Ascending aorta (tissue), 2 donors: Measurements from ENCODE around the gene ZNF804A. TPM values are rescaled to one million over a fixed set of nuclear protein-coding genes. Genes with fewer than 3 reads are reported as not detected.

Source experiments
- DNase-seq, 2 donors: peaks; one replicate each; pipeline ENCODE4 v3.0.0-alpha.2; 2019; ENCODE audit warnings: low spot score in 2 of 2
- H3K27ac ChIP-seq, 2 donors: fragments of 200-600 bp; sonication (generic); one replicate each; pipeline ENCODE4 v1.5.1; 2016 to 2017; ENCODE audit warnings: mild to moderate bottlenecking in 1 of 2
- H3K27me3 ChIP-seq: fragments of 200-600 bp; sonication (generic); one replicate; pipeline ENCODE4 v1.5.1; 2017
- H3K36me3 ChIP-seq, 2 donors: fragments of 200-600 bp; sonication (generic); one replicate each; pipeline ENCODE4 v1.5.1; 2016
- H3K4me1 ChIP-seq, 2 donors: fragments of 200-600 bp; sonication (generic); one replicate each; pipeline ENCODE4 v1.5.1; 2016 to 2017; ENCODE audit warnings: mild to moderate bottlenecking in 1 of 2
- H3K4me3 ChIP-seq, 2 donors: fragments of 200-600 bp; sonication (generic); one replicate each; pipeline ENCODE4 v1.5.1; 2016 to 2017; ENCODE audit warnings: mild to moderate bottlenecking in 1 of 2
- H3K9me3 ChIP-seq, 2 donors: fragments of 200-600 bp; sonication (generic); one replicate each; pipeline ENCODE4 v1.5.1; 2016
- intact Hi-C: fragments of 100-400 bp; cut with DNase I; formaldehyde crosslinking; loops from one replicate; pipeline ENCODE4 v1.15.1; 2023
- total RNA-seq: library from RNA; depleted of rRNA; stranded (reverse); fragments of >200 nt; gene quantifications from one replicate; pipeline ENCODE4 v1.1.0, GENCODE V29; 2016
- TF ChIP-seq, protein P1 (sequence below), 3 experiments: fragments of 200-600 bp in 2 of 3; fragments of 450-650 bp in 1 of 3; sonication (generic) in 2 of 3; IDR thresholded peaks; one replicate each; pipeline ENCODE4 v1.5.1; 2016 to 2019; ENCODE audit warnings: antibody characterized with exemption in 3 of 3, mild to moderate bottlenecking in 1 of 3, moderate library complexity in 1 of 3

ZNF804A gene
- total RNA-seq, 1 donor from 2014 or later = not detected

DNA sequence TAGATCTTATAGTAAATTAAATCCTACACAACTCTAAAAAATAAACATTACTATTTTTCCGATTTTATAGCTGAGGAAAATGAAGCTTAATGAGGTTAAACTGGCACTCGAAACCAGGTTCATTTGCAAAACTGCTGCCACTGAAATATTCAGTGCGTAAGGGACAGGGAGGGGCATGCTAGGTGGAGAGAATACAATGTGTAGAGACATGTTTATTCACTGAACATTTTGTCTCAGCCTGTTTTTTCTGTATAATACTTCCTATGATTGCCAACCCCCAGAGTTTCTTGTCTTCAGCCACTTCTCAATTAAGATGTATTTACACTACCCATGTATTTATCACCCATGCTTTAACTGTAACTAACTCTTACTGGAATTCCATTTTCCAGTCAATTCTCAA is 31.6 kb upstream of the ZNF804A start:
- Histone ChIP-seq H3K4me1 (no peaks in the 10 kb centered on the region), H3K9me3 (no peaks in the 10 kb centered on the region), H3K36me3 (no peaks in the 10 kb centered on the region), H3K27me3 (no peaks in the 10 kb centered on the region), H3K27ac (no peak overlapping the region), H3K4me3 (no peak overlapping the region)
- no peak for DNase-seq
- TF ChIP-seq, protein P1, sequence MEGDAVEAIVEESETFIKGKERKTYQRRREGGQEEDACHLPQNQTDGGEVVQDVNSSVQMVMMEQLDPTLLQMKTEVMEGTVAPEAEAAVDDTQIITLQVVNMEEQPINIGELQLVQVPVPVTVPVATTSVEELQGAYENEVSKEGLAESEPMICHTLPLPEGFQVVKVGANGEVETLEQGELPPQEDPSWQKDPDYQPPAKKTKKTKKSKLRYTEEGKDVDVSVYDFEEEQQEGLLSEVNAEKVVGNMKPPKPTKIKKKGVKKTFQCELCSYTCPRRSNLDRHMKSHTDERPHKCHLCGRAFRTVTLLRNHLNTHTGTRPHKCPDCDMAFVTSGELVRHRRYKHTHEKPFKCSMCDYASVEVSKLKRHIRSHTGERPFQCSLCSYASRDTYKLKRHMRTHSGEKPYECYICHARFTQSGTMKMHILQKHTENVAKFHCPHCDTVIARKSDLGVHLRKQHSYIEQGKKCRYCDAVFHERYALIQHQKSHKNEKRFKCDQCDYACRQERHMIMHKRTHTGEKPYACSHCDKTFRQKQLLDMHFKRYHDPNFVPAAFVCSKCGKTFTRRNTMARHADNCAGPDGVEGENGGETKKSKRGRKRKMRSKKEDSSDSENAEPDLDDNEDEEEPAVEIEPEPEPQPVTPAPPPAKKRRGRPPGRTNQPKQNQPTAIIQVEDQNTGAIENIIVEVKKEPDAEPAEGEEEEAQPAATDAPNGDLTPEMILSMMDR (IDR thresholded peaks at IDR 0.05) = no peak
- intact Hi-C loops = no loop called here

DNA sequence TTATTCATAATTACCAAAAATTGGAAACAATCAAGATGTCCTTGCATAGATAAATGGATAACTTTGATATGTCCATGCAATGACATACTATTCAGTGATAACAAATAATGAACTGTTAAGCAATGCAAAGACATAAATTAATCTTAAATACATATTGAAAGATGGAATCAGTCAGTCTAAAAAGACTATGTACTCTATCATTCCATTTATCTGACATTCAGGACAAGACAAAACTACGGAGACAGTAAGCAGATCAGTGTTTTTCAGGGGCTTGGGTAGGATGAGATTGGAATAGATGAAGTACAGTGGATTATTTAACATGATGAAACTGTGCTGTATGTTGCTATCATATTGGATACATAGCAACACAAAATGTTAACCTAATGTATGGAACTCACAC is 21.3 kb upstream of the ZNF804A start:
- Histone ChIP-seq H3K27me3 (no peaks in the 10 kb centered on the region), H3K4me1 (no peaks in the 10 kb centered on the region), H3K27ac (no peak overlapping the region), H3K4me3 (no peak overlapping the region), H3K9me3 (no peaks in the 10 kb centered on the region), H3K36me3 (no peaks in the 10 kb centered on the region)
- no peak for DNase-seq
- intact Hi-C loops = no loop called here
- TF ChIP-seq, protein P1 (IDR thresholded peaks at IDR 0.05) = no peak

DNA sequence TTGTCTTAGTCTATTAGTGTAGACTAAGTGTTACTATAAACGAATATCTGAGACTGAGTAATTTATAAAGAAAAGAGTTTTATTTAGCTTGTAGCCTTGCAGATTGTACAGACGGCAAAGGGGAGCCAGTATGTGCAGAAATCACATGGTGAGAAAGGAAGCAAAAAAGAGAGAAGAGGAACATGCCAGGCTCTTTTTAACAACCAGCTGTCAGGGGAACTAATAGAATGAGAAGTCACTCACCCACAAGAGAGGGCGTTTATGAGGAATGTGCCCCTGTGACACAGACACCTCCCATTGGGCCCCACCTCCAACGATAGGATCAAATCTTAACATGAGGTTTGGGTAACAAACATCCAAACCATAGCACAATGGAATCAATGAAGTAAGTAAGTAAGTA is 20.6 kb upstream of the ZNF804A start:
- H3K27ac ChIP-seq = no peak overlapping the region
- H3K9me3 ChIP-seq = no peaks in the 10 kb centered on the region
- no peak for DNase-seq
- TF ChIP-seq, protein P1 (IDR thresholded peaks at IDR 0.05) = no peak
- no peaks in the 10 kb centered on the region for H3K4me1 ChIP-seq
- intact Hi-C loops = no loop called here
- no peaks in the 10 kb centered on the region for H3K27me3 ChIP-seq
- H3K36me3 ChIP-seq = no peaks in the 10 kb centered on the region
- no peak overlapping the region for H3K4me3 ChIP-seq

DNA sequence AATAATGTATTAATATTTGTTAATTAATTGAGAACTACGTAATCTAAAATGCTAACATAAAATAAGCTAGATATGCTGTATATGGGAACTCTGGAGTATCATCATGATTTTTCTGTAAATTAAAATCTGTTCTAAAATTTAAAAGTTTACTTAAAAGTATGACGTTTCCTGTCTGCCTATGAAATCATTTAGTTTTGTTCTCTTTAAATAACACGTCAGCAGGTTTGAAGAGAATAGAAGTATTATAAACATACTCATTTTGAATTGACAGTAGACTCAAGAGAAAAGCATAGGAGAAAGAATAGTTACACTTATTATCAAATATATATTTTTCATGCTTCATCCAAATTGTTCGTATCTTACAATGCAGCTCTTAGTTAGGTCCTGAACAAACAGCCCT is 19.1 kb upstream of the ZNF804A start:
- H3K4me1 ChIP-seq = no peaks in the 10 kb centered on the region
- H3K27ac ChIP-seq = no peak overlapping the region
- no peaks in the 10 kb centered on the region for H3K36me3 ChIP-seq
- TF ChIP-seq, protein P1 (IDR thresholded peaks at IDR 0.05) = no peak
- DNase-seq = no peak
- intact Hi-C loops = no loop called here
- H3K27me3 ChIP-seq = no peaks in the 10 kb centered on the region
- no peaks in the 10 kb centered on the region for H3K9me3 ChIP-seq
- H3K4me3 ChIP-seq = no peak overlapping the region

GRCh38 chr2:184581391-184581790 is 16.9 kb upstream of the ZNF804A start:
- no peaks in the 10 kb centered on the region for H3K9me3 ChIP-seq
- H3K4me1 ChIP-seq = no peaks in the 10 kb centered on the region
- no peaks in the 10 kb centered on the region for H3K36me3 ChIP-seq
- intact Hi-C loops = no loop called here
- H3K4me3 ChIP-seq = no peak overlapping the region
- TF ChIP-seq, protein P1 (IDR thresholded peaks at IDR 0.05) = no peak
- H3K27me3 ChIP-seq = no peaks in the 10 kb centered on the region
- DNase-seq = no peak
- H3K27ac ChIP-seq = no peak overlapping the region

- no peak overlapping the region for H3K27ac ChIP-seq
- DNase-seq = no peak
- no peaks in the 10 kb centered on the region for H3K4me1 ChIP-seq
- no peaks in the 10 kb centered on the region for H3K9me3 ChIP-seq
- TF ChIP-seq, protein P1 (IDR thresholded peaks at IDR 0.05) = no peak
- H3K36me3 ChIP-seq = no peaks in the 10 kb centered on the region
- intact Hi-C loops = no loop called here
- H3K27me3 ChIP-seq = no peaks in the 10 kb centered on the region
- H3K4me3 ChIP-seq = no peak overlapping the region
These were observed 9.1 kb upstream of the ZNF804A start for GRCh38 chr2:184589261-184589660.
